PC-9 (cell line): Measurements from ENCODE around the gene SH2D1B. TPM values are rescaled to one million over a fixed set of nuclear protein-coding genes. Genes with fewer than 3 reads are reported as not detected.

Experiments
- BruUV-seq: library from RNA; stranded (reverse); fragments of 400-500 nt; replicated peaks from 2 replicates; lab custom pipeline; 2021; lab: Mats Ljungman, UMichigan
- CTCF ChIA-PET: fragments of 300-600 bp; sonication (Branson Sonifier 250); formaldehyde crosslinking; loops from one replicate; lab custom pipeline; 2022; ENCODE audit warnings: antibody characterized with exemption; lab: Charles Lee
- POLR2A ChIA-PET: fragments of 300-600 bp; sonication (Branson Sonifier 250); formaldehyde crosslinking; loops from one replicate; lab custom pipeline; 2022; ENCODE audit warnings: antibody characterized with exemption; ENCODE audit not compliant: unreplicated experiment; lab: Charles Lee
- DNase-seq, 2 experiments: peaks; one replicate each; pipeline versions ENCODE4 v3.0.0 to v3.0.0-alpha.2; 2015 to 2022; ENCODE audit warnings: mixed read lengths in 1 of 2
- H2AFZ ChIP-seq: fragments of 200-600 bp; sonication (generic); 2 replicates; pipeline ENCODE4 v1.8.1; 2017; ENCODE audit warnings: antibody characterized with exemption
- H3F3A ChIP-seq: fragments of 200-600 bp; sonication (generic); 2 replicates; pipeline ENCODE4 v1.8.1; 2017; ENCODE audit warnings: antibody characterized with exemption, mild to moderate bottlenecking, low read depth; ENCODE audit not compliant: insufficient read depth
- H3K27ac ChIP-seq: fragments of 200-600 bp; sonication (generic); 2 replicates; pipeline ENCODE4 v1.6.1; 2016; ENCODE audit warnings: mixed run types
- H3K27me3 ChIP-seq: fragments of 200-600 bp; sonication (generic); 2 replicates; pipeline ENCODE4 v1.6.1; 2016; ENCODE audit warnings: low read depth, mixed run types; ENCODE audit not compliant: insufficient read depth
- H3K36me3 ChIP-seq: fragments of 200-600 bp; sonication (generic); 2 replicates; pipeline ENCODE4 v1.6.1; 2016; ENCODE audit warnings: low read depth, mixed run types
- H3K4me1 ChIP-seq: fragments of 200-600 bp; sonication (generic); replicated peaks from 2 replicates; pipeline ENCODE4 v1.6.1; 2016; ENCODE audit warnings: mixed run types; ENCODE audit not compliant: insufficient read depth
- H3K4me2 ChIP-seq: fragments of 200-600 bp; sonication (generic); 2 replicates; pipeline ENCODE4 v1.6.1; 2017; ENCODE audit warnings: mixed run types
- H3K4me3 ChIP-seq: fragments of 200-600 bp; sonication (generic); 2 replicates; pipeline ENCODE4 v1.6.1; 2016; ENCODE audit warnings: mixed run types
- H3K79me2 ChIP-seq: fragments of 200-600 bp; sonication (generic); 2 replicates; pipeline ENCODE4 v1.6.1; 2017; ENCODE audit warnings: low read depth, mixed run types
- H3K9me2 ChIP-seq: fragments of 200-600 bp; sonication (generic); 2 replicates; pipeline ENCODE4 v1.8.1; 2017; ENCODE audit warnings: mild to moderate bottlenecking; ENCODE audit not compliant: insufficient read depth
- H3K9me3 ChIP-seq: fragments of 200-600 bp; sonication (generic); 2 replicates; pipeline ENCODE4 v1.8.1; 2016; ENCODE audit warnings: low read depth; ENCODE audit not compliant: insufficient read depth
- H4K20me1 ChIP-seq: fragments of 200-600 bp; sonication (generic); 2 replicates; pipeline ENCODE4 v1.8.1; 2017; ENCODE audit not compliant: insufficient read depth
- EZH2 ChIP-seq: fragments of 200-600 bp; sonication (generic); IDR thresholded peaks from 2 replicates; pipeline ENCODE4 v1.8.0; 2017; ENCODE audit warnings: antibody characterized with exemption, low read depth
- intact Hi-C: fragments of 100-400 bp; cut with micrococcal nuclease; formaldehyde crosslinking; loops from one replicate; pipeline ENCODE4 v1.10.0; 2022; ENCODE audit not compliant: unreplicated experiment
- total RNA-seq: library from RNA; stranded (reverse); gene quantifications from 2 replicates; pipeline ENCODE4 v1.2.3, GENCODE V29; 2021
- TF ChIP-seq, protein P1 (sequence below): fragments of 200-600 bp; sonication (generic); conservative IDR thresholded peaks from 2 replicates; pipeline ENCODE4 v1.6.1; 2017; ENCODE audit warnings: mixed run types, antibody characterized with exemption, mild to moderate bottlenecking, moderate library complexity

Gene SH2D1B
- total RNA-seq, 1 experiment from 2014 or later = not detected

DNA sequence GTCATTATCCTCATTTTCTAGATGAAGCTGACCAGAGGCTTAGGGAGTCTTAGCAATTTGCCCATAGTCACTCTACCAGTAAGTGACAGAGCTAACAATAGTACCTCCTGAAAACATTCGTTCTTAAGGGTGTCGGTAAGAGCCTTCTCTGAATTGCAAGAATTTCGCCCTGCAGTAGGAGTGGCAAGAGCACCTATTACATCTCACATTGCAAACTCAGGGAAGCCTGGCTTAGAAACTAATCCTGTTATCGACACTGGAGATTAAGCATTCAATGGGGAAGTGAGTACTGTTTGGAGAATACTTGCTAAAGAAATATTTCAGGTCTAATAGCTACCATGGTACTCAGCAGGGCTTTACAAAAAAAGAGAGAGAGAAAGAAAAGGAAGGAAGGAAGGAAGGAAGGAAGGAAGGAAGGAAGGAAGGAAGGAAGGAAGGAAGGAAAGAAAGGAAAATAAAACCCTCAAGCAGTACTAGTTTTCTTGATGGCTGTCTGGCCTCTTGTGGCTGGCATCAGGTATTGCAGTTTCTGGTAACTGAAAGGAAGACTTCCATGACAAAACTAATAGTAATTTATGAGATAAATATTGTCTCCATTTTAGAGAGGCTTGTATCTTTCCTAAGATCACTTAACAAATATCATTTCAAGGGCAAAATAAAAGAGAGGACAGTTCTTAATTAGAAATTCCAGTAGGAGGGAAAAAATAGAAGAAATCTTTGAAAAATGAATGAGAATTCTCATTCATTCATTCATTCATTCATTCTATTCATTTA is 20.0 kb downstream of the SH2D1B start:
- Histone ChIP-seq H3K27ac (no peak overlapping the region), H3K79me2 (no peaks in the 10 kb centered on the region), H3K4me3 (no peak overlapping the region), H3K9me3 (no peaks in the 10 kb centered on the region), H3F3A (peaks cover 4% of the 10 kb centered on the region; the same call in 1 of the 2 replicates), H2AFZ (no peak overlapping the region), H3K27me3 (no peaks in the 10 kb centered on the region), H4K20me1 (no peaks in the 10 kb centered on the region), H3K36me3 (no peaks in the 10 kb centered on the region), H3K4me2 (no peak overlapping the region), H3K9me2 (no peaks in the 10 kb centered on the region), H3K4me1 (no peaks in the 10 kb centered on the region)
- intact Hi-C loops = loop anchor here (1.0 to 5.0 kb wide), 4 partner anchors 35 to 600 kb away; no protein-coding TSS in a partner anchor
- TF ChIP-seq EZH2 = no peak
- TF ChIP-seq, protein P1, sequence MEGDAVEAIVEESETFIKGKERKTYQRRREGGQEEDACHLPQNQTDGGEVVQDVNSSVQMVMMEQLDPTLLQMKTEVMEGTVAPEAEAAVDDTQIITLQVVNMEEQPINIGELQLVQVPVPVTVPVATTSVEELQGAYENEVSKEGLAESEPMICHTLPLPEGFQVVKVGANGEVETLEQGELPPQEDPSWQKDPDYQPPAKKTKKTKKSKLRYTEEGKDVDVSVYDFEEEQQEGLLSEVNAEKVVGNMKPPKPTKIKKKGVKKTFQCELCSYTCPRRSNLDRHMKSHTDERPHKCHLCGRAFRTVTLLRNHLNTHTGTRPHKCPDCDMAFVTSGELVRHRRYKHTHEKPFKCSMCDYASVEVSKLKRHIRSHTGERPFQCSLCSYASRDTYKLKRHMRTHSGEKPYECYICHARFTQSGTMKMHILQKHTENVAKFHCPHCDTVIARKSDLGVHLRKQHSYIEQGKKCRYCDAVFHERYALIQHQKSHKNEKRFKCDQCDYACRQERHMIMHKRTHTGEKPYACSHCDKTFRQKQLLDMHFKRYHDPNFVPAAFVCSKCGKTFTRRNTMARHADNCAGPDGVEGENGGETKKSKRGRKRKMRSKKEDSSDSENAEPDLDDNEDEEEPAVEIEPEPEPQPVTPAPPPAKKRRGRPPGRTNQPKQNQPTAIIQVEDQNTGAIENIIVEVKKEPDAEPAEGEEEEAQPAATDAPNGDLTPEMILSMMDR = peak; percentile 95
- peak in 1 of 2 experiments; percentile 21 for DNase-seq
- BruUV-seq = no TSS peak
- POLR2A ChIA-PET = no interaction called here
- CTCF ChIA-PET = interaction anchor here (0.6 to 1.0 kb wide), 6 partner anchors 33 to 355 kb away, joined by 3 to 6 read pairs (median 4); no protein-coding TSS in a partner anchor

DNA sequence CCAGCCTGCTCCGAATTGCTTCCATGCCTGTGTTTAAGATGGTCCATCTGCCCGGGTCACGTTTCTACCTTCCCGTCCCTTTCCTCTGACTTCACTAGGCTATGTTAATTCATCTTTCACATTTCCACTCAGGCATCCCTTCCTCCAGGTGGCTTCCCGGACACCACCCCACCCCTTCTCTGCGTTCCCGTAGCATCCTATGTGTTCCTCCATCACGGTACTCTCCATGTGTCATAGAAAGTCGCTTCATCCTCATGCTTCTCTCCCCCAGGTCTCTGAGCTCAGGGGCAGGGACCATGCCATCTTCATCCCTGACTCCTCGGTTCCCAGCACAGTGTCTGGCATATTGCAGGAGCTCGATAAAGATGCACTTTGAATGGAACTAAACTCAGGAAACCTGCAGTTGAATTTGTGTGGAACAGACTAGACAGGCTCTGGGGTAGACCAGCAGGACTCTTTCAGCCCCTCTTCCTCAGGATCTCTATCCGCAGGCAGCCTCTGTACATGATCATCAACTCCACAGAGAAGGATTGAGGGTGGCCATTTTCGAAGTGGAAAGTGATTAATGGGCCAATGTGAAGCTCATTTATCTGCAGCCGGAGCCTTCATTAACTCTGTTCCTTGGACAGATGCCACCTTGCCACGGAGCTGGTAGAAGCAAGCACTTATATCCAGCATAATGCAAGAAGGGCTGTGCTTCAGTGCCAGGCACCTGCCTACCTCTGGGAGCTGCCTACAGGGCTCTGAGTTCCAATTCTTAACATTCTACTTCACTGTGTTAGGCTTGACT is 21.3 kb downstream of the SH2D1B start:
- no peaks in the 10 kb centered on the region for H3K9me3 ChIP-seq
- no peaks in the 10 kb centered on the region for H4K20me1 ChIP-seq
- intact Hi-C loops = loop anchor here (5.0 kb wide), 1 partner anchor 598 kb away; no protein-coding TSS in a partner anchor
- no peak overlapping the region for H2AFZ ChIP-seq
- H3K36me3 ChIP-seq = no peaks in the 10 kb centered on the region
- CTCF ChIA-PET = interaction anchor here (1.7 kb wide), 1 partner anchor 33 kb away, joined by 12 read pairs; no protein-coding TSS in a partner anchor
- POLR2A ChIA-PET = no interaction called here
- BruUV-seq = no TSS peak
- H3K9me2 ChIP-seq = no peaks in the 10 kb centered on the region
- DNase-seq = no peak
- H3K4me1 ChIP-seq = no peaks in the 10 kb centered on the region
- H3F3A ChIP-seq = peaks cover 4% of the 10 kb centered on the region; the same call in 1 of the 2 replicates
- no peaks in the 10 kb centered on the region for H3K27me3 ChIP-seq
- no peaks in the 10 kb centered on the region for H3K79me2 ChIP-seq
- no peak overlapping the region for H3K4me2 ChIP-seq
- H3K4me3 ChIP-seq = no peak overlapping the region
- H3K27ac ChIP-seq = no peak overlapping the region
- TF ChIP-seq EZH2 = no peak
- TF ChIP-seq, protein P1 = no peak

DNA sequence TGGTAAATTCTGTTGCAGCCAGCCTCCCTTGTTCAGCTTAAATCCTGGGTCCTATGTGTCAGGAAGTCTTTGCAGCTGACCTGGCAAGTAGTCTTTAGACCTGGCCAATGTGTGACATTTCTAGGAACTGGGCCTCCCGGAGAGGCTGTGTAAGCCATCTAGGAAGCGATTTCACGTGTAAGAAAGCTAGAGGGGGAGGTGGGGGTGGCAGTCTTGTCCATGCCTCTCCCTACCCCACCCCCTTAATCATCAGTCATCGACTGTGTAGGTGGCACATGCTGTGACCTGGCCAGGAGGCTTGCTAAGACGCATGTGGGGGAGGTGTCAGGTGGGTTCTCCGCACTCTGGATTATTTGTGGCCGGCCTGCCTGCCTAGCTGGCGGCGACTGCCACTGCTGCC is 22.0 kb downstream of the SH2D1B start:
- Histone ChIP-seq H3K9me2 (no peaks in the 10 kb centered on the region), H3K79me2 (no peaks in the 10 kb centered on the region), H3K9me3 (no peaks in the 10 kb centered on the region), H3K27ac (no peak overlapping the region), H2AFZ (no peak overlapping the region), H4K20me1 (no peaks in the 10 kb centered on the region), H3K27me3 (no peaks in the 10 kb centered on the region), H3K4me2 (no peak overlapping the region), H3K4me1 (no peaks in the 10 kb centered on the region), H3K4me3 (no peak overlapping the region), H3F3A (peaks cover 4% of the 10 kb centered on the region; the same call in 1 of the 2 replicates), H3K36me3 (no peaks in the 10 kb centered on the region)
- POLR2A ChIA-PET = no interaction called here
- intact Hi-C loops = loop anchor here (2.0 to 5.0 kb wide), 2 partner anchors 105 to 598 kb away; no protein-coding TSS in a partner anchor
- CTCF ChIA-PET = interaction anchor here (1.7 kb wide), 1 partner anchor 32 kb away, joined by 12 read pairs; no protein-coding TSS in a partner anchor
- DNase-seq = no peak
- BruUV-seq = no TSS peak
- TF ChIP-seq, protein P1 = no peak
- no peak for TF ChIP-seq EZH2
